HEK293 (cell line): ENCODE results near the gene MED16.

Source experiments
- BCL11A ChIP-seq: fragments of 450-650 bp; formaldehyde crosslinking; IDR thresholded peaks from 2 replicates; pipeline ENCODE4 v1.5.1; 2016; ENCODE audit warnings: low read depth, missing biosample characterization, missing genetic modification characterization
- ZNF132 ChIP-seq: fragments of 450-650 bp; formaldehyde crosslinking; IDR thresholded peaks from 2 replicates; pipeline ENCODE4 v1.5.1; 2017; ENCODE audit warnings: missing biosample characterization, missing genetic modification characterization, borderline replicate concordance
- TF ChIP-seq, protein P1 (sequence below): fragments of 450-650 bp; formaldehyde crosslinking; IDR thresholded peaks from 2 replicates; pipeline ENCODE4 v1.5.1; 2016; ENCODE audit warnings: missing biosample characterization, missing genetic modification characterization
- TF ChIP-seq, protein P2 (sequence below): fragments of 450-650 bp; formaldehyde crosslinking; IDR thresholded peaks from 2 replicates; pipeline ENCODE4 v1.5.1; 2016; ENCODE audit warnings: missing biosample characterization, missing genetic modification characterization
- TF ChIP-seq, protein P3 (sequence below): sonication (generic); formaldehyde crosslinking; IDR thresholded peaks from 2 replicates; pipeline ENCODE4 v1.8.1; 2022; ENCODE audit warnings: mild to moderate bottlenecking, moderate library complexity, missing genetic modification reagents

DNA sequence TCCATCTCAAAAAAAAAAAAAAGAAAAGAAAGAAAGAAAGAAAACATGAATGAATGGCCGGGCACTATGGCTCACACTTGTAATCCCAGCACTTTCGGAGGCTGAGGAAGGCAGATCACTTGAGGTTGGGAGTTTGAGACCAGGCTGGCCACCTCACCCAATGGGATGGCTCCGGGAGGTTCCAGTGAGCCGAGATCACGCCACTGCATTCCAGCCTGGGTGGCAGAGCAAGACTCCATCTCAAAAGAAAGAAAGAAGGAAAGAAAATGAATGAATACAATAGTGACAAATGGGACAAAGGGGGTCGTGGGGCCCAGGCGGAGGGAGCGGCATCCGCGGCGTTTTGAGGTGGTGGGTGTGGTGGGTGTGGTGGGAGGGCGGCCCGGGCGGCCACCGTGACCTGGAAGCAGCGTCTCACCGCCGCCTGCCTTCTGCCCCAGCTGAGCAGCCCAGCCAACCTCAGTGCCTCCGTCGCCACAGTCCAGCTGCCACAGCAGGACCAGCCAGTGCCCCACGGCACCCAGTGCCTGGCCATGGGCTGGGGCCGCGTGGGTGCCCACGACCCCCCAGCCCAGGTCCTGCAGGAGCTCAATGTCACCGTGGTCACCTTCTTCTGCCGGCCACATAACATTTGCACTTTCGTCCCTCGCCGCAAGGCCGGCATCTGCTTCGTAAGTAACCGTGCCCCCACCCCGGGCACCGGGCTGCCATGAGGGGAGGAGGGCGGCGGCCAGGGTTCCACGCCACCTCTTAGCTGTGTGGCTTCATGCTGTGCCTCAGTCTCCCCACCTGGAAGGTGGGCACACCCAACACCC is 47.1 kb downstream of the MED16 start:
- TF ChIP-seq, protein P1, sequence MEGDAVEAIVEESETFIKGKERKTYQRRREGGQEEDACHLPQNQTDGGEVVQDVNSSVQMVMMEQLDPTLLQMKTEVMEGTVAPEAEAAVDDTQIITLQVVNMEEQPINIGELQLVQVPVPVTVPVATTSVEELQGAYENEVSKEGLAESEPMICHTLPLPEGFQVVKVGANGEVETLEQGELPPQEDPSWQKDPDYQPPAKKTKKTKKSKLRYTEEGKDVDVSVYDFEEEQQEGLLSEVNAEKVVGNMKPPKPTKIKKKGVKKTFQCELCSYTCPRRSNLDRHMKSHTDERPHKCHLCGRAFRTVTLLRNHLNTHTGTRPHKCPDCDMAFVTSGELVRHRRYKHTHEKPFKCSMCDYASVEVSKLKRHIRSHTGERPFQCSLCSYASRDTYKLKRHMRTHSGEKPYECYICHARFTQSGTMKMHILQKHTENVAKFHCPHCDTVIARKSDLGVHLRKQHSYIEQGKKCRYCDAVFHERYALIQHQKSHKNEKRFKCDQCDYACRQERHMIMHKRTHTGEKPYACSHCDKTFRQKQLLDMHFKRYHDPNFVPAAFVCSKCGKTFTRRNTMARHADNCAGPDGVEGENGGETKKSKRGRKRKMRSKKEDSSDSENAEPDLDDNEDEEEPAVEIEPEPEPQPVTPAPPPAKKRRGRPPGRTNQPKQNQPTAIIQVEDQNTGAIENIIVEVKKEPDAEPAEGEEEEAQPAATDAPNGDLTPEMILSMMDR = no peak
- TF ChIP-seq, protein P2, sequence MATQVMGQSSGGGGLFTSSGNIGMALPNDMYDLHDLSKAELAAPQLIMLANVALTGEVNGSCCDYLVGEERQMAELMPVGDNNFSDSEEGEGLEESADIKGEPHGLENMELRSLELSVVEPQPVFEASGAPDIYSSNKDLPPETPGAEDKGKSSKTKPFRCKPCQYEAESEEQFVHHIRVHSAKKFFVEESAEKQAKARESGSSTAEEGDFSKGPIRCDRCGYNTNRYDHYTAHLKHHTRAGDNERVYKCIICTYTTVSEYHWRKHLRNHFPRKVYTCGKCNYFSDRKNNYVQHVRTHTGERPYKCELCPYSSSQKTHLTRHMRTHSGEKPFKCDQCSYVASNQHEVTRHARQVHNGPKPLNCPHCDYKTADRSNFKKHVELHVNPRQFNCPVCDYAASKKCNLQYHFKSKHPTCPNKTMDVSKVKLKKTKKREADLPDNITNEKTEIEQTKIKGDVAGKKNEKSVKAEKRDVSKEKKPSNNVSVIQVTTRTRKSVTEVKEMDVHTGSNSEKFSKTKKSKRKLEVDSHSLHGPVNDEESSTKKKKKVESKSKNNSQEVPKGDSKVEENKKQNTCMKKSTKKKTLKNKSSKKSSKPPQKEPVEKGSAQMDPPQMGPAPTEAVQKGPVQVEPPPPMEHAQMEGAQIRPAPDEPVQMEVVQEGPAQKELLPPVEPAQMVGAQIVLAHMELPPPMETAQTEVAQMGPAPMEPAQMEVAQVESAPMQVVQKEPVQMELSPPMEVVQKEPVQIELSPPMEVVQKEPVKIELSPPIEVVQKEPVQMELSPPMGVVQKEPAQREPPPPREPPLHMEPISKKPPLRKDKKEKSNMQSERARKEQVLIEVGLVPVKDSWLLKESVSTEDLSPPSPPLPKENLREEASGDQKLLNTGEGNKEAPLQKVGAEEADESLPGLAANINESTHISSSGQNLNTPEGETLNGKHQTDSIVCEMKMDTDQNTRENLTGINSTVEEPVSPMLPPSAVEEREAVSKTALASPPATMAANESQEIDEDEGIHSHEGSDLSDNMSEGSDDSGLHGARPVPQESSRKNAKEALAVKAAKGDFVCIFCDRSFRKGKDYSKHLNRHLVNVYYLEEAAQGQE (tag by site-specific recombination) = no peak
- TF ChIP-seq, protein P3, sequence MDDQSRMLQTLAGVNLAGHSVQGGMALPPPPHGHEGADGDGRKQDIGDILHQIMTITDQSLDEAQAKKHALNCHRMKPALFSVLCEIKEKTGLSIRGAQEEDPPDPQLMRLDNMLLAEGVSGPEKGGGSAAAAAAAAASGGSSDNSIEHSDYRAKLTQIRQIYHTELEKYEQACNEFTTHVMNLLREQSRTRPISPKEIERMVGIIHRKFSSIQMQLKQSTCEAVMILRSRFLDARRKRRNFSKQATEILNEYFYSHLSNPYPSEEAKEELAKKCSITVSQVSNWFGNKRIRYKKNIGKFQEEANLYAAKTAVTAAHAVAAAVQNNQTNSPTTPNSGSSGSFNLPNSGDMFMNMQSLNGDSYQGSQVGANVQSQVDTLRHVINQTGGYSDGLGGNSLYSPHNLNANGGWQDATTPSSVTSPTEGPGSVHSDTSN (CRISPR knock-in tag) = no peak
- TF ChIP-seq ZNF132 (tag by site-specific recombination) (no peak), BCL11A (tag by site-specific recombination) (no peak)
